HEK293 (cell line): Measurements from ENCODE around the gene C17orf50.

Experiments
- CTCF ChIP-seq: fragments of 450-650 bp; formaldehyde crosslinking; IDR thresholded peaks from 2 replicates; pipeline ENCODE4 v1.5.1; 2016; ENCODE audit warnings: missing biosample characterization, missing genetic modification characterization
- HIC1 ChIP-seq: fragments of 450-650 bp; formaldehyde crosslinking; IDR thresholded peaks from 2 replicates; pipeline ENCODE4 v1.5.1; 2016; ENCODE audit warnings: missing biosample characterization, missing genetic modification characterization
- KLF1 ChIP-seq: fragments of 450-650 bp; formaldehyde crosslinking; IDR thresholded peaks from 2 replicates; pipeline ENCODE4 v1.5.1; 2016; ENCODE audit warnings: missing biosample characterization, missing genetic modification characterization
- PRDM4 ChIP-seq: fragments of 450-650 bp; formaldehyde crosslinking; IDR thresholded peaks from 2 replicates; pipeline ENCODE4 v1.5.1; 2017; ENCODE audit warnings: missing biosample characterization, missing genetic modification characterization
- SP2 ChIP-seq: fragments of 450-650 bp; formaldehyde crosslinking; IDR thresholded peaks from 2 replicates; pipeline ENCODE4 v1.5.1; 2016; ENCODE audit warnings: missing biosample characterization, missing genetic modification characterization
- TCF7L2 ChIP-seq: IDR thresholded peaks from 2 replicates; pipeline ENCODE4 v1.6.1; 2011; ENCODE audit warnings: low read depth, mild to moderate bottlenecking, inconsistent platforms, low read length, moderate library complexity, borderline replicate concordance
- ZBTB26 ChIP-seq: fragments of 450-650 bp; formaldehyde crosslinking; optimal IDR thresholded peaks from 2 replicates; pipeline ENCODE3; 2016; ENCODE audit warnings: missing biosample characterization, mild to moderate bottlenecking, missing genetic modification characterization
- ZNF311 ChIP-seq: fragments of 450-650 bp; formaldehyde crosslinking; IDR thresholded peaks from 2 replicates; pipeline ENCODE4 v1.5.1; 2017; ENCODE audit warnings: missing biosample characterization, missing genetic modification characterization, borderline replicate concordance
- ZNF391 ChIP-seq: fragments of 450-650 bp; formaldehyde crosslinking; IDR thresholded peaks from 2 replicates; pipeline ENCODE4 v1.5.1; 2016; ENCODE audit warnings: low read depth, missing biosample characterization, missing genetic modification characterization, borderline replicate concordance
- ZNF664 ChIP-seq: fragments of 450-650 bp; formaldehyde crosslinking; IDR thresholded peaks from 2 replicates; pipeline ENCODE4 v1.5.1; 2016; ENCODE audit warnings: missing biosample characterization, missing genetic modification characterization

GRCh38 chr17:35732806-35733136, 27.9 kb upstream of the C17orf50 start:
- no peak for TF ChIP-seq PRDM4 (tag by site-specific recombination)
- no peak for TF ChIP-seq CTCF
- no peak for TF ChIP-seq HIC1
- TF ChIP-seq ZNF391 (tag by site-specific recombination): no peak
- no peak for TF ChIP-seq SP2 (tag by site-specific recombination)
- TF ChIP-seq ZNF664: no peak
- TF ChIP-seq ZNF311 (tag by site-specific recombination): no peak
- no peak for TF ChIP-seq TCF7L2
- no peak for TF ChIP-seq ZBTB26 (tag by site-specific recombination)
- TF ChIP-seq KLF1 (tag by site-specific recombination): no peak
